ENCODE measurements around the gene GATA5. TPM values are rescaled to one million over a fixed set of nuclear protein-coding genes. Genes with fewer than 3 reads are reported as not detected.

GATA5 gene
- total and polyA plus RNA-seq, 8 donors, result 3.1 to 16.4 (median 9.3) TPM; not detected in 1

DNA sequence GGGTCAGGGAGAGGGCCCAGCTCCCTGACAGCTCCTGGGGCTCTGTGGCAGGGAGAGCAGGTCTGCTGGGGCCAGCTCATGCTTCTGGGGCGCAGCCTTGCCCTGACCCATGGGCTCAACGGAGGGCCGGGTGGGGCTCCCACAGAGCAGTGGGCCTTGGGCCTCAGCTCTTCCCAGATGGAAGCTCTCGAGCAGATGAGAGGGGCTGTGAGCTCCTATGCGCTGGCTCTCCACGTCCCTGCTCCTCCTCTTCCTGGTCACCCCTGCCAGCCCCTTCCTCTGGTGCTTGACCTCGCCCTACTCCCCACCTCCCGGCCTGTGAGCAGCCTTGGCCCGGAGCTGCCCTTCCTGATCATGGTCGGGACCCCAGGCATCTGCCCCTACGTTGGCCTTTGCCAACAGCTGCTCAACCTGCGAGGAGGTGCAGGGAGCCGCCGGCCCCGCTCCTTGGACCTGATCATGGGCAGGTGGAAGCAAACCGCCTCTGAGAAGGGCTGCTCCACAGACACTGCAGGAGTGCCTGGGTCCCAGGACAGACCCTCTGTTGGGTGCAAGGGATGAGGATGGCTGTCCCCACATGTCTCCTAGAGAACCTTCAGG is 26.8 kb upstream of the GATA5 start:
- Histone ChIP-seq H3K36me3 (no peaks in the 10 kb centered on the region), H3K27me3 (peaks cover 0 to 4% (median 0%) of the 10 kb centered on the region in 3 donors), H3K4me3 (no peak overlapping the region), H3K27ac (no peak overlapping the region), H3K4me1 (peaks cover 0 to 12% (median 8%) of the 10 kb centered on the region in 4 donors), H3K9me3 (no peaks in the 10 kb centered on the region)
- WGBS, 5 donors, result 71 to 83% (median 80%) methylated on average over 11 to 16 of the region's 16 CpGs
- TF ChIP-seq POLR2A (IDR thresholded peaks at IDR 0.05) (no peak), EP300 (IDR thresholded peaks at IDR 0.05) (no peak), POLR2AphosphoS5 (IDR thresholded peaks at IDR 0.05) (no peak)
- TF ChIP-seq, protein P1, sequence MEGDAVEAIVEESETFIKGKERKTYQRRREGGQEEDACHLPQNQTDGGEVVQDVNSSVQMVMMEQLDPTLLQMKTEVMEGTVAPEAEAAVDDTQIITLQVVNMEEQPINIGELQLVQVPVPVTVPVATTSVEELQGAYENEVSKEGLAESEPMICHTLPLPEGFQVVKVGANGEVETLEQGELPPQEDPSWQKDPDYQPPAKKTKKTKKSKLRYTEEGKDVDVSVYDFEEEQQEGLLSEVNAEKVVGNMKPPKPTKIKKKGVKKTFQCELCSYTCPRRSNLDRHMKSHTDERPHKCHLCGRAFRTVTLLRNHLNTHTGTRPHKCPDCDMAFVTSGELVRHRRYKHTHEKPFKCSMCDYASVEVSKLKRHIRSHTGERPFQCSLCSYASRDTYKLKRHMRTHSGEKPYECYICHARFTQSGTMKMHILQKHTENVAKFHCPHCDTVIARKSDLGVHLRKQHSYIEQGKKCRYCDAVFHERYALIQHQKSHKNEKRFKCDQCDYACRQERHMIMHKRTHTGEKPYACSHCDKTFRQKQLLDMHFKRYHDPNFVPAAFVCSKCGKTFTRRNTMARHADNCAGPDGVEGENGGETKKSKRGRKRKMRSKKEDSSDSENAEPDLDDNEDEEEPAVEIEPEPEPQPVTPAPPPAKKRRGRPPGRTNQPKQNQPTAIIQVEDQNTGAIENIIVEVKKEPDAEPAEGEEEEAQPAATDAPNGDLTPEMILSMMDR (IDR thresholded peaks at IDR 0.05), result no peak
- intact Hi-C loops (cut with DNase I; ENCODE audit: low total_unique reads), result loop anchor here (5.0 kb wide), 1 partner anchor 115 kb away; no protein-coding TSS in a partner anchor
- no peak for DNase-seq

DNA sequence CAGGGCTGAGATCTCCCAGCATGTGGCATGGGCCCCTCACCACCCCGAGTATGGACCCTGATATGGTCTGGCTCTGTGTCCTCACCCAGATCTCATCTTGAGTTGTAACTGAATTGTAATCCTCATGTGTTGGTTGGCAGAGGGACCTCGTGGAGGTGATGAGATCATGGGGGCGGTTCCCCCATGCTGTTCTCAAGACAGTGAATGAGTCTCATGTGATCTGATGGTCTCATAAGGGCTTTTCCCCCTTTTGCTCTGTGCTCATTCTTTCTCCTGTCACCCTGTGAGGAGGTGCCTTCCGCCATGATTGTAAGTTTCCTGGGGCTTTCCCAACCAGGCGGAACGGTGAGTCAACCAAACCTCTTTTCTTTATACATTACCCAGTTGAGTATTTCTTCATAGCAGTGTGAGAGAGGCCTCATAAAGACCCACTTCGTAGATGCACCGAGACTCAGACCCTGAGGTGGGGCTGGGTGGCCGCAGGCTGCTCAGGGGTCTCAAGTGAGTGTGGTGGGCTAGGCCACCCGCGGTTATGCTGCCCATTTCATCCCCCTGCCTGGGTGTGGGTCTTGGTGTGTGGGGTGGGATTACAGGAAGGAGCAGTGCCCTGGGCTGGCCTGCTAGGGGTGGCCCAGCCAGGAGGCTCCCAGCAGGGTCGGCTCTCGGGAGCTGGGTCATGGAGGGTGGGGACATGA is 26.2 kb upstream of the GATA5 start:
- H3K27ac ChIP-seq, result no peak overlapping the region
- WGBS, 5 donors, result 68 to 83% (median 71%) methylated on average over 11 to 13 of the region's 13 CpGs
- H3K4me1 ChIP-seq, result peaks cover 0 to 15% (median 9%) of the 10 kb centered on the region in 4 donors
- TF ChIP-seq POLR2AphosphoS5 (IDR thresholded peaks at IDR 0.05), result no peak
- intact Hi-C loops (cut with DNase I; ENCODE audit: low total_unique reads), result loop anchor here (5.0 kb wide), 1 partner anchor 115 kb away; no protein-coding TSS in a partner anchor
- no peaks in the 10 kb centered on the region for H3K36me3 ChIP-seq
- H3K27me3 ChIP-seq, result peaks cover 0 to 8% (median 0%) of the 10 kb centered on the region in 3 donors
- no peaks in the 10 kb centered on the region for H3K9me3 ChIP-seq
- no peak for DNase-seq
- H3K4me3 ChIP-seq, result no peak overlapping the region

DNA sequence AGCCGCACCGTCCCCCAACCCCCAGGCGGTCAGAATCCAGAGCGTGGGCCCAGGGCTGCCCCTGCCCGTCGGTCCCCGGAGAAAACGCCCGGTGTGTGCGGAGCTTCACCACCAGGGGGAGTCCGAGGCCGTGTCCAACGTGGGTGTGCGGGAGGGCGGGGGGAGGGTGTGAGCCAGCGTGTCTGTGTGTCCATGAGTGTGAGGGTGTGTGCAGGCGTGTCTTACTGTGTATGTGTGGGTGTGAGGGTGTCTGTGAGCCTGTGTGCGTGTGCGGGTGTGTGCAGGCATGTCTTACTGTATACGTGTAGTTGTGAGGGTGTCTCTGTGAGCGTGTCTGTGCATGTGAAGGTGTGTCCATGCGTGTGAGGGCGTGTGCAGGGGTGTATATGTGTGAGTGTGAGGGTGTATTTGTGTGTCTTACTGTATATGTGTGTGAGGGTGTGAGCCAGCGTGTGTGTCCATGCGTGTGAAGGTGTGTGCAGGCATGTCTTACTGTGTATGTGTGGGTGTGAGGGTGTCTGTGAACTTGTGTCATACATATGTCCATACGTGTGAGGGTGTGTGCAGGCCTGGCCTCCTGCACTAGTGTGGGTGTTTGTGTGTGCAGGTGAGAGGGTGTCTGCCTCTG is 24.6 kb upstream of the GATA5 start:
- DNase-seq, result peak; percentile 85 to 88
- no peak overlapping the region for H3K27ac ChIP-seq
- H3K9me3 ChIP-seq, result no peaks in the 10 kb centered on the region
- TF ChIP-seq, protein P1 (IDR thresholded peaks at IDR 0.05), result peak in 5 of 7 experiments; percentile 83 to 95 (median 92)
- TF ChIP-seq POLR2AphosphoS5 (IDR thresholded peaks at IDR 0.05), result no peak
- TF ChIP-seq POLR2A (IDR thresholded peaks at IDR 0.05), result no peak
- no peak for TF ChIP-seq EP300 (IDR thresholded peaks at IDR 0.05)
- peaks cover 0 to 24% (median 0%) of the 10 kb centered on the region in 3 donors for H3K27me3 ChIP-seq
- H3K4me1 ChIP-seq, result peaks cover 11 to 31% (median 25%) of the 10 kb centered on the region in 4 donors
- H3K4me3 ChIP-seq, result no peak overlapping the region
- 20 to 24% (median 20%) methylated on average over 26 of the region's 26 CpGs for WGBS, 5 donors
- intact Hi-C loops (cut with DNase I; ENCODE audit: low total_unique reads), result loop anchor here (5.0 kb wide), 1 partner anchor 117 kb away; no protein-coding TSS in a partner anchor
- H3K36me3 ChIP-seq, result no peaks in the 10 kb centered on the region

DNA sequence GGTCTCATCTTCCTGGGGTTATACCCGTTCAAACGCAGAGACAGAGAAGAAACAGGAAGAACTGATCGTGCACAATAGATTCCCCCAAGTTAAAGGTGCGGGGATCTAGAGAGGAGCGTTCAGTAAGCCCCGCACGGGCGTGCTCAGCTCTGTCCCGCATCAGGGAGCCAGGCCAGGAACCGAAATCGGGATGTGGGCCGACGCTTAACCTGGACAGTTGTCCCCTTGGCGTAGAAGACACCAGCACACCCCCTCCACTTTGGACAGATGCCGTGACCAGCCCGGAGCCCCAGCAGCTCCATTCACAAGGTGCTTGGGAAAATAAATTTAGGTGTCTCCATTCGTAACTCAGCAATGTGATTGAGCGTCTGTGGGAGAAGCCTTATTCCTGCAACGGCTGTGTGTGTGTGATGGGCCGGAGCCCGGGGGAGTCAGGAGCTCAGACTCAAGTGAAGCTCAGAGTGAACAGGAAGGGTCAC is 24.0 kb upstream of the GATA5 start:
- Histone ChIP-seq H3K36me3 (no peaks in the 10 kb centered on the region), H3K4me3 (no peak overlapping the region), H3K9me3 (no peaks in the 10 kb centered on the region), H3K4me1 (peaks cover 12 to 37% (median 31%) of the 10 kb centered on the region in 4 donors), H3K27ac (no peak overlapping the region), H3K27me3 (peaks cover 0 to 24% (median 0%) of the 10 kb centered on the region in 3 donors)
- TF ChIP-seq EP300 (IDR thresholded peaks at IDR 0.05) (no peak), POLR2A (IDR thresholded peaks at IDR 0.05) (no peak), POLR2AphosphoS5 (IDR thresholded peaks at IDR 0.05) (no peak)
- TF ChIP-seq, protein P1 (IDR thresholded peaks at IDR 0.05), result no peak
- 58 to 67% (median 65%) methylated on average over 21 of the region's 21 CpGs for WGBS, 5 donors
- no peak for DNase-seq
- intact Hi-C loops (cut with DNase I; ENCODE audit: low total_unique reads), result loop anchor here (5.0 to 10.0 kb wide), 2 partner anchors 118 to 285 kb away; no protein-coding TSS in a partner anchor

Data from stomach (tissue), 9 donors.